ENCODE results near the gene CDK18.

Gene CDK18

DNA sequence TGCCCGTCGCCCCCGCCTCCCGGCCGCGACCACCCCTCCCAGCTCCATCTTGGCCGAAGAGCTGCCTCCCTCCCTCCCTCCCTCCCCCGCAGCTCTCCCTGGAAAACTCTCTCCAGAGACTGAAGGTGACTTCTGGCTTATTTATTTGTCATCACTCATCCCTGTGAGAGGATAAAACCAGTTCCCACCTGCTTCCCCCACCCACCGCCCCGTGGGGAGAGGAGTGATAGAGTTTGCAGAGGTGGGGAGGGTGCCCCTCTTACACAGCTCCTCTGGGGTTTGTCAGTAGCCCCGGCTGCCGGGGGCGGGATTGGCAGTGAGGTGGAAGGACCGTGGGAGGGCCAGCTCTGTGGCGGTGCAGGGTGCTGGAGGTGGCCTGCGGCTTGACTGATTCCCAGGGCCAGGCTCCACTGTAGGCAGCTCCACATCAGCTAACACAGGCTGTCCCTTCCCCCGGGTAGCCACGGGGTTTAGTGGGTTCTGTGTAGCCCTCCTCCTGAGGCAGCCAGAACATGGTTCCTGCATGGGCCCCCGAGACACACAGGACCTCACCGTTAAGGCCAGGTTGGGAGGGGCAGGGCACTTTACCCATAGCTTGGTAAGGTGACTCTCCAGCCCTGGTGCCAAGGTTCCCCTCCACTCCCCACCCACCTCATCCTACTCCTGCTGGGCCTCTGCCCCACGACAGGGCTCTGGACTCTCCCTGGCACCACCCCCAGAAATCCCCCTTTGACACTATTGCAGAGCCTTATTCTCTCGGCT lies 65.1 kb downstream of the CDK18 start:
- TF ChIP-seq, protein P1, sequence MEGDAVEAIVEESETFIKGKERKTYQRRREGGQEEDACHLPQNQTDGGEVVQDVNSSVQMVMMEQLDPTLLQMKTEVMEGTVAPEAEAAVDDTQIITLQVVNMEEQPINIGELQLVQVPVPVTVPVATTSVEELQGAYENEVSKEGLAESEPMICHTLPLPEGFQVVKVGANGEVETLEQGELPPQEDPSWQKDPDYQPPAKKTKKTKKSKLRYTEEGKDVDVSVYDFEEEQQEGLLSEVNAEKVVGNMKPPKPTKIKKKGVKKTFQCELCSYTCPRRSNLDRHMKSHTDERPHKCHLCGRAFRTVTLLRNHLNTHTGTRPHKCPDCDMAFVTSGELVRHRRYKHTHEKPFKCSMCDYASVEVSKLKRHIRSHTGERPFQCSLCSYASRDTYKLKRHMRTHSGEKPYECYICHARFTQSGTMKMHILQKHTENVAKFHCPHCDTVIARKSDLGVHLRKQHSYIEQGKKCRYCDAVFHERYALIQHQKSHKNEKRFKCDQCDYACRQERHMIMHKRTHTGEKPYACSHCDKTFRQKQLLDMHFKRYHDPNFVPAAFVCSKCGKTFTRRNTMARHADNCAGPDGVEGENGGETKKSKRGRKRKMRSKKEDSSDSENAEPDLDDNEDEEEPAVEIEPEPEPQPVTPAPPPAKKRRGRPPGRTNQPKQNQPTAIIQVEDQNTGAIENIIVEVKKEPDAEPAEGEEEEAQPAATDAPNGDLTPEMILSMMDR (IDR thresholded peaks at IDR 0.05; ENCODE audit: low read depth, low read length), result no peak
- no peak overlapping the region for H3K4me3 ChIP-seq (ENCODE audit: low read depth, low read length)

DNA sequence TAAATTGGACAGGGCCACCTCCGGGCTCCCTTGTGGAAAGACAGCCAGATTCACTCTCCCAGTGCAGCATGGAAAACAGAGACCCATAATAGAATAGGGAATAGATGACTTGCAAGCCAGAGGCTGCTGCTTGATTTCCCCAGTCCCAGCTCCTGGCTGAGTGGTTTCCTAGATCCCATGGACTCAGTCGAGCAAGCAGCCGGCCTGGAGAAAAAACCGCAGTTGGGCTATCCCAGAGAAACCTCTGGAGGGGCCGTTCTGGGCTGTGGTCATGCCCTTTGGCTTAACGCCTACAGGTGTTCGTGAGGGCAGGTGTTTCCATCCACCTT lies 65.7 kb downstream of the CDK18 start:
- no peak overlapping the region for H3K4me3 ChIP-seq (ENCODE audit: low read depth, low read length)
- TF ChIP-seq, protein P1 (IDR thresholded peaks at IDR 0.05; ENCODE audit: low read depth, low read length), result no peak

DNA sequence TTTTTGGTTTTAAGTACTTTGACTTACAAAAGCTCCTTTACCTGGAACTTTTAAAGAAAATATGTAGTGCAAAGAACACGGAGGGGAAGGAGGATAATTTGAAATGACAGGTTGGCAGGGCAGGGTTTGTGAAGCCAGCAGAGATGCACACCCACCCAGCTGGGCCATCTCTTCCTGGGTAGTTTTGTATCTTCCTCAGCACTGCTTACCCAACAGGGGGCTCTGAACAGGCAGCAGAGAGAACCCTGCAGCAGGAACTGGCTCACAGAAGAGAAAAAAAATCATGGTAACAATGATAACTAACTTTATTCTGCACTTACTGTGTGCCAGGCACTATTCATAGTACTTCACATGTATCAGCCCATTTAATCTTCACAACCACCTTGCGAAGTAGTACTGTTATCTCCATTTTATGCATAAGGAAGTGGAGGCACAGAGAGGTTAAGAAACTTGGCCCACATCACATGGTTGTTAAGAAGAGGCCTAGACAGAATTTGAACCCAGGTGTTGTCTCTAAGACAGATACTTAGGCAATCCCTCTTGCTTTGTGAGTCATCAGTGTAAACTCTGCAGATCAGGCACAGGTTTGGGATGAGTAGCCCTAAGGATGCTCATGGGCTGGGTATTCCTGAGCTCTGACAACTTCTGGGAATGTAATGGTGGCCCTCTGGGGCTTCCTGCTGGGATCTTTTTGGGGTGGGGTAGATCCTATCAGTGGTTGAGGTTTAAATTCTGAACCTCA lies 66.5 kb downstream of the CDK18 start:
- H3K4me3 ChIP-seq (ENCODE audit: low read depth, low read length), result no peak overlapping the region
- TF ChIP-seq, protein P1 (IDR thresholded peaks at IDR 0.05; ENCODE audit: low read depth, low read length), result no peak

DNA sequence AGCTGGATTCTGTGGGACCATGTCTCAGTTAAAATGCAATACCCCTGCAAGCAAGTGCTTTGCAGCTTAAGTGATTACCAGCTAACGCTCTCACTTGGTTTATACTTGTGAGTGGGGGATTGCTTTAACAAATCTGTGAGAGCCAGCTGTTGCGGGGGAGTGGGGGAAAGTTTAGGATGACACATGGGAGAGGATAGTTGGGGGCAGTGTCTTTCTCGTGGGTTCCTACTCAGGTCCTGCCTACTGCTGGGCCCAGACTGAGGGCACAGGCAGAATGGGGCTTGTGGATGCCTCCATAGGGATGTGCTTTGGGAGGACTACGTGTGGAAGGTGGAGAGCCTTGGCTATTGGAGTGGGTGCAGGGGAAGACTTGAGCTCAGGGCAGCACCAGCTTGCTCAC lies 67.3 kb downstream of the CDK18 start:
- TF ChIP-seq, protein P1 (IDR thresholded peaks at IDR 0.05; ENCODE audit: low read depth, low read length), result no peak
- no peak overlapping the region for H3K4me3 ChIP-seq (ENCODE audit: low read depth, low read length)

DNA sequence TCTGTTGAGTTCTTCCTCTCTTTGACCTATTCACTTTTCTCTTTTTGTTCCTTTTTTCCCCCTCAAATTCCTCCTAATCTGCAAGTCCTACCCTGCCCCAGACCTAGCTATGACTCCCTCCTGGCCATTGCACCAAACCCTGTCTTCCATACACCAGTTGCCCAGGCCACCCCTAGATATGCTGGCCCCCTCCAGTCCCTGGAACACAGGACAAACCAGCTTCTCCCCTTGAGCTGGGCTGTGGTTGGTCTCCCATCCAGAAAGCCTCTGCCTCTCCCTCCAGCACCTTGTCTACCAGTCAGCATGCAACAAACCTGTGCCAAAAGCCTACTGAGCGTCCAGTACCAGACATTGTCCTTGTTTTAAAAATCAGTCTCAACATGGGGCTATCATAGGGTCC lies 68.0 kb downstream of the CDK18 start:
- TF ChIP-seq, protein P1 (IDR thresholded peaks at IDR 0.05; ENCODE audit: low read depth, low read length), result no peak
- H3K4me3 ChIP-seq (ENCODE audit: low read depth, low read length), result no peak overlapping the region

DNA sequence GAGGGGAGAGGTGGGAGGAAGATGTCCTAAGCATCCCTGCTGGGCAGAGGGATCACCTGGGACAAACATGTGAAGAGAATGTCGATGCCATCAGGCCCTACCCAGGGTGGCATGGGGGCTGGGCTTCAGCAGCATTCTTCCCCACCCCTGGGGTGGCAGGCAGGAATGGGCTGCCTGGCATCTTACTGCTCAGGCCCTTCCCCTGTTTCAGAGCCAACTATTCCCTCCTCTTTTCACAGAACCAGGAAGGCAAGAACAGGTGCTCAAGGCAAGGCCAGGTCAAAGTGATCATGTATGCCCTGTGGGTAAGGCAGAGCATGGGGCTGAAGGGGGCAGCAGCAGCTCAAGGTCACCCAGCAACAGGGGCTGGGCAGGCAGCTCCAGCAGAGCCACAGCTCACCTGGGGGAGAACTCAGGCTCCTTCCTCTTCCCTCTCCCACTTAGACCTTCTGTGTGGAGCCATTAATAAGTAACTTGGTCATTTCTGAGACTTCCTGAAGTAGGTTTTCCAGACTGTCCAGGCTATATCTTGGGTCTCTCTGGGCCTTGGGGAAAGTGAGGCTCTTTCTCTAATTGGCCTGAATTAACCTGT lies 70.9 kb downstream of the CDK18 start:
- H3K4me3 ChIP-seq (ENCODE audit: low read depth, low read length), result no peak overlapping the region
- TF ChIP-seq, protein P1 (IDR thresholded peaks at IDR 0.05; ENCODE audit: low read depth, low read length), result no peak

DNA sequence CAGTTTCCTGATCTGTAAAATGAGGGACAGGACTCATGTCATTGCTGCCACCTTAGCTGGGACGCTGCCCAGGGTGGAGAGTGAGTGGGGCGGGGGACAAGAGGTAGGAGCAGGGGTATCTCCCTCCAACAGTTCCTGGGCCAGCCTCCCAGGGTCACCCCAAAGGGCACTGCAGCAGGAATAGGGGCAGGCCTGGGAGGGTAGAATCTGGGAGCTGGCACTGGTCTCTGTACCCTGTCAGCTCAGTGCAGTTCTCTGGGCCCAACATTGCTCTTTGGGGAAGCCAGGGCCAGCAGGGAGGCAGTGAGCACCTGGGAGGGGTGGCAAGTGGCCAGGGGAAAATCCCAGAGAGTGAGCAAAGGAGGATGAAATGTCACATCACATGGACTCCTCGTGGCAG lies 71.5 kb downstream of the CDK18 start:
- H3K4me3 ChIP-seq (ENCODE audit: low read depth, low read length), result no peak overlapping the region
- TF ChIP-seq, protein P1 (IDR thresholded peaks at IDR 0.05; ENCODE audit: low read depth, low read length), result no peak
